HFF-Myc (cell line): ENCODE results near the gene RPS26.
A peak's percentile ranks its signal among the peaks of the same experiment; 100 is the strongest.

Experiments used
- DNase-seq: peaks from one replicate; pipeline ENCODE4 v3.0.0-alpha.2; 2011; ENCODE audit warnings: low read depth; ENCODE audit errors: extremely low read depth
- H3K4me3 ChIP-seq: replicated peaks from 2 replicates; pipeline ENCODE4 v1.5.1; 2011; ENCODE audit warnings: low read depth, mild to moderate bottlenecking, control low read depth, low read length
- TF ChIP-seq, protein P1 (sequence below): IDR thresholded peaks from 2 replicates; pipeline ENCODE4 v1.5.1; 2012; ENCODE audit warnings: mild to moderate bottlenecking, low read depth, low read length, control low read depth; ENCODE audit errors: missing control alignments

RPS26 gene

DNA sequence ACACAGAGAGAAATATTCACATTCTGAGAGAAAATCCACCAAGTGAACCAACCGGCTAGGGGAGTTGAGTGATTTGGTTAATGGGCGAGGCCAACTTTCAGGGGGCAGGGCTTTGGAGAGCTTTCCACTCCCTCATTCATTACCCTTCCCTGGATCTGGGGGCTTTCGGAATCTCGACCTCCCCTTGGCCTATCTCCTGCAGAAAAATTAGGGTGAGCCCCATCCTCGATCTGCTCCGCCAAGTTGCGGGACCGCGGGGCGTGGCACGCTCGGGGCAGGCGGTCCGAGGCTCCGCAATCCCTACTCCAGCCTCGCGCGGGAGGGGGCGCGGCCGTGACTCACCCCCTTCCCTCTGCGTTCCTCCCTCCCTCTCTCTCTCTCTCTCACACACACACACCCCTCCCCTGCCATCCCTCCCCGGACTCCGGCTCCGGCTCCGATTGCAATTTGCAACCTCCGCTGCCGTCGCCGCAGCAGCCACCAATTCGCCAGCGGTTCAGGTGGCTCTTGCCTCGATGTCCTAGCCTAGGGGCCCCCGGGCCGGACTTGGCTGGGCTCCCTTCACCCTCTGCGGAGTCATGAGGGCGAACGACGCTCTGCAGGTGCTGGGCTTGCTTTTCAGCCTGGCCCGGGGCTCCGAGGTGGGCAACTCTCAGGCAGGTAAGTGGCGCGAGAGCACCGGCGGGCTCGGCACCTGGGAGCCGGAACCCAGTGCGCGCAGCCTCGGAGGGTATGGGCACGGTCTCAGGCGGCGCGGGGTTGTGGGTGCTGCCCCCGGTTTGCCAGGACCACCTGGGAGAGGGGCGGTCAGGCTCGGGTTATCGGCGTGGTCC lies 38.2 kb downstream of the RPS26 start, which contains the start of gene ERBB3:
Gene ERBB3, plus strand, starts transcription at position 443 of the 833 bp plus-strand sequence. Its CDS starts 136 bp downstream, at position 579.
- peak within 1 kb of the TSS; percentile 47 for H3K4me3 ChIP-seq
- peak; percentile 38 for DNase-seq
- TF ChIP-seq, protein P1, sequence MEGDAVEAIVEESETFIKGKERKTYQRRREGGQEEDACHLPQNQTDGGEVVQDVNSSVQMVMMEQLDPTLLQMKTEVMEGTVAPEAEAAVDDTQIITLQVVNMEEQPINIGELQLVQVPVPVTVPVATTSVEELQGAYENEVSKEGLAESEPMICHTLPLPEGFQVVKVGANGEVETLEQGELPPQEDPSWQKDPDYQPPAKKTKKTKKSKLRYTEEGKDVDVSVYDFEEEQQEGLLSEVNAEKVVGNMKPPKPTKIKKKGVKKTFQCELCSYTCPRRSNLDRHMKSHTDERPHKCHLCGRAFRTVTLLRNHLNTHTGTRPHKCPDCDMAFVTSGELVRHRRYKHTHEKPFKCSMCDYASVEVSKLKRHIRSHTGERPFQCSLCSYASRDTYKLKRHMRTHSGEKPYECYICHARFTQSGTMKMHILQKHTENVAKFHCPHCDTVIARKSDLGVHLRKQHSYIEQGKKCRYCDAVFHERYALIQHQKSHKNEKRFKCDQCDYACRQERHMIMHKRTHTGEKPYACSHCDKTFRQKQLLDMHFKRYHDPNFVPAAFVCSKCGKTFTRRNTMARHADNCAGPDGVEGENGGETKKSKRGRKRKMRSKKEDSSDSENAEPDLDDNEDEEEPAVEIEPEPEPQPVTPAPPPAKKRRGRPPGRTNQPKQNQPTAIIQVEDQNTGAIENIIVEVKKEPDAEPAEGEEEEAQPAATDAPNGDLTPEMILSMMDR: no peak

DNA sequence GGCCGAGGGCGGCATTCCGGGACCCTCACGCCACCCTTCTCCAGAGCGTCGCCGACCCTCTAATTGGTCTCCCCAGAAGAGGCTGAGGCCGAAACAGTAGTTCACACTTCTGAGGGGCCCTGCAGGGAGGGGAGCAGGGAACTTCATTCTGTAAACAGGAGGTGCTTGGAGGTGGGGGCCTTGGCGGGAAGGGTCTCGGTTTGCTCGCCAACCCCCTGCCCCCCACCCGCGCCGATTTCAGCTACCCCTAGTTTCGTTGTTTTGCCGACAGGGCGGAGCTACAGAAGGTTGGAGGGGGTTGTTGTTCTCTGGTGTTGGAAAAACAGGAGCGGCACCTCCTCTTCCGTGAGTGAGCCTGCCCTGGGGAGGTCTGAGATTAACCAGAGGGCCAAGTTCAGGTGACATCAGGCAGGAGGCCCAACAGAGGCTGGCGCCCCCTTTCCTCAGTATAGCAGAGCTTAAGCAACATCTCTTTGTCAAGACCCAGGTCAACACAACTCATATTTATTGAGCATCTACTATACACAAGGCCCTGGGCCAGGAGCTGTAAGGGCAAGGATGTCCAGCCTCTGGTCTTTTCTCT lies 38.9 kb downstream of the RPS26 start:
- no peak for DNase-seq
- TF ChIP-seq, protein P1: no peak
- H3K4me3 ChIP-seq: peak overlapping the region; percentile 47

DNA sequence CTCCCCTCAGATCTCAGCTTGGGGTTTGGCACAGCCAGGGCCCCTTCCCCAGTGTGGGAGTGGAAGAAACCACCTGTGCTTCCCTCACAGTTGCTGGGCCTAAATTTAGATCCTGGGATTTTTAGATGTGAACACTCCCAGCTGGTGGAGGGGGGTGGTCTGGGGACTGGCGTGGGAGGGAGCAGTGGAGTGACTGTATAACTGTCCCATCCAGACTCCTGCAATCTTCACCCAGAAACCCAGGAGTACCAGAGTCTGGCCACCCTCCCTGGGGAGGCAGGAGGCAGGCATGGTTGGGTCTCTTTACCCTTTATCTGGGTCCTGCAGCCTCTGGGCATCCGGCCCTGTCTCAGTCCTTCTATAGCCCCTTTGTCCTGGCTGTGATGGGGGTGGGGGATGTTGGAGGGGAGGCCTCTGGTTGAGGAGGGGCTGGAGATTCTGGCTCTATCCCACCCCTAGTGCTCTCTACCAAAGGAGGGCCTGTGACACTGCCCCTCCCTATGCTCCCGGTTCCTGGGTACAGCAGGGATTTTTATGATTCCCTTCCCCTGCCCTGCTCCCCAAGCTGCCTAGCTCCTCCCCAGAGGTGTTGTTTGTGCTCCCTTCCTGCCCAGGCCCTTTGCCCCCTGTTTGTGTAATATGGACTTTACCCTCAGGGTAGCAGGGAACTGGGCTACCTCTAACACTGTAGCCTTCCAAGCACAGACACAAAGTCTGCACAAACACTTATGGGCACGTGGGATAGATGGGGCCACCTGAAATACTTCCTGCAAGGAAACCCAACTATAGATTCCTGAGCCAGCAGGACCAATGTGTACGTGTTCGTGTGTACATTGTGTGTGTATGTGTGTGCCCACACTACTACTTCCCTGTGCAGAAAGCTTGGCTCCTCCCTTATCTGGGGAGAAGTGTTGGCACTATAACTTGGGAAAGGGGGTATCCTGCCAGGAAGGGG lies 40.0 kb downstream of the RPS26 start:
- TF ChIP-seq, protein P1: no peak
- no peak for DNase-seq
- H3K4me3 ChIP-seq: no peak overlapping the region

DNA sequence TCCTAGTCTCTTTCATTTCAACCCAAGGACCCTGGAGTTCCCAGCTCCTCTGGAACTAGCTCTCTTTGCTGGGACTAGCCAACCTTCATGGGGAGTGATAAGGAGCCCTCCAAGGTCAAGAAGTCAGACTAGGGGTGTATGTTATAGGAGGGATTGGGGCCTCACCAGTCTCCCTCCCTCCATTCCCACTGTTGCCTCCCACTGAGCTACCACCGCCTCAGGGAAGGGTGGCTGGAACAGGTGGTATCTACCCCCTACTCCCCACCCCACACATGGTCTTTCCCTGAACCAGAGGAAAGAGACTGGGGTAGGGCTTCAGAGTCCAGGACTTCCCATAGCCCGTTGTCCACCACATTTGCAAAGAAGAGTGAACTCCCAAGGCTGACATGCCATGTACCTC lies 40.7 kb downstream of the RPS26 start:
- no peak overlapping the region for H3K4me3 ChIP-seq
- DNase-seq: no peak
- TF ChIP-seq, protein P1: no peak

DNA sequence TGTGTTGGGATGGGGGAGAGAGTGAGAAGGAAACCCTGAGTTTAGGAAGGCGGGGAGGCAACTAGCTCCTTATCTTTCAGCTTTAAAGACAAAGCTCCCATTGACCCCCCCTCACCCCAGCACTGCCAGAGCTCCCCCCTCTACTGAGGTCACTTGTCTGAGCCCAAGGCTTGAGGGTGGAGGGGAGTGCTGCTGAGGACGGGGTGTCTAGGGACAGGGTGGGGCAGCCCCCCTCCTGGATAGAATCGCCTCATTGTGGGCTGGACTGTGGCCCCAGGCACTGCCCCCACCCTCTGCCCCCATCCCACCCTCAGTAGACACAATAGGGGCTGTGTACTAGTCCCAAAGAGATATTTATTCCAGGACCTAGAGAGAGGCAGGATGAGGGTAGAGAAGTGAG lies 41.2 kb downstream of the RPS26 start:
- no peak for DNase-seq
- no peak overlapping the region for H3K4me3 ChIP-seq
- TF ChIP-seq, protein P1: no peak

DNA sequence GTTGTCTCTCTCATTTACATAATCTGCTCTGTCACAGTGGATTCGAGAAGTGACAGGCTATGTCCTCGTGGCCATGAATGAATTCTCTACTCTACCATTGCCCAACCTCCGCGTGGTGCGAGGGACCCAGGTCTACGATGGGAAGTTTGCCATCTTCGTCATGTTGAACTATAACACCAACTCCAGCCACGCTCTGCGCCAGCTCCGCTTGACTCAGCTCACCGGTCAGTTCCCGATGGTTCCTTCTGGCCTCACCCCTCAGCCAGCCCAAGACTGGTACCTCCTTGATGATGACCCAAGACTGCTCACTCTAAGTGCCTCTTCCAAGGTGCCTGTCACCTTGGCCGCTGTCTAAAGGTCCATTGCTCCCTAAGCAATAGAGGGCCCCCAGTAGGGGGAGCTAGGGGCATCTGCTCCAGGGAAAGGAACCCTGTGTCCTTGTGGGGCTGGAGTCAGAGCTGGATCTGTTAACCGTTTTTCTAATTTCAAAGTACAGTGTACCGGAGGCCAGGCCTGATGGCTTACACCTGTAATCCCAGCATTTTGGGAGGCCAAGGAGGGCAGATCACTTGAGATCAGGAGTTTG lies 43.3 kb downstream of the RPS26 start:
- no peak overlapping the region for H3K4me3 ChIP-seq
- TF ChIP-seq, protein P1: peak; percentile 59
- no peak for DNase-seq
